Measurements from ENCODE around the gene MAP7D1.

- TF ChIP-seq CTCF (IDR thresholded peaks at IDR 0.05; ENCODE audit: extremely low read depth in 1 of 2, insufficient read depth in 1 of 2, low read depth in 1 of 2, low read length in 2 of 2), result no peak
- peak; percentile 44 for TF ChIP-seq POLR2A (IDR thresholded peaks at IDR 0.05; ENCODE audit: low read depth, low read length)
- TF ChIP-seq POLR2AphosphoS5 (IDR thresholded peaks at IDR 0.05; ENCODE audit: insufficient read depth, low read depth, low read length), result no peak
- TF ChIP-seq EZH2 (IDR thresholded peaks at IDR 0.05; ENCODE audit: borderline replicate concordance, low read depth, low read length, severe bottlenecking), result no peak
- TF ChIP-seq MYC (IDR thresholded peaks at IDR 0.05; ENCODE audit: low read depth, low read length), result no peak
These were observed 27.4 kb downstream of the MAP7D1 start for GRCh38 chr1:36183309-36183856.
